Pancreas (tissue), 10 donors: ENCODE results near the gene IL3. TPM values are rescaled to one million over a fixed set of nuclear protein-coding genes. Genes with fewer than 3 reads are reported as not detected.
A peak's percentile ranks its signal among the peaks of the same experiment; 100 is the strongest.

Experiments
- ATAC-seq, 4 donors: fragments of 200-7000 bp; cut with Tn5 transposase; one replicate each; pipeline versions ENCODE4 v1.8.0 to v1.9.1; 2020; ENCODE audit warnings: mild to moderate bottlenecking in 4 of 4, moderate library complexity in 4 of 4
- DNase-seq, 6 donors: peaks; one replicate each; pipeline ENCODE4 v3.0.0-alpha.2; 2020
- FAIRE-seq: peaks from 2 replicates; lab custom pipeline; 2012; peaks lifted over from hg19 to GRCh38; lab: Jason Lieb, UNC
- H3K27ac ChIP-seq, 4 donors: fragments of 200-600 bp; sonication (generic); 1 replicate in 3 of 4; 2 replicates in 1 of 4; pipeline versions ENCODE4 v1.5.0 to v1.8.0; 2020
- H3K27me3 ChIP-seq, 4 donors: fragments of 200-600 bp; one replicate each; pipeline ENCODE4 v1.8.0; 2021
- H3K36me3 ChIP-seq, 3 donors: fragments of 200-600 bp; sonication (generic) in 1 of 3; one replicate each; pipeline versions ENCODE4 v1.5.0 to v1.8.0; 2020 to 2021
- H3K4me1 ChIP-seq, 3 donors: fragments of 200-600 bp; one replicate each; pipeline ENCODE4 v1.8.0; 2021
- H3K4me3 ChIP-seq, 4 donors: fragments of 200-600 bp; sonication (generic) in 2 of 4; one replicate each; pipeline versions ENCODE4 v1.5.0 to v1.8.0; 2020 to 2021
- H3K9me3 ChIP-seq, 4 donors: fragments of 200-600 bp; one replicate each; pipeline ENCODE4 v1.8.0; 2021
- CTCF ChIP-seq, 4 donors: fragments of 200-600 bp; sonication (generic) in 3 of 4; IDR thresholded peaks; one replicate each; pipeline versions ENCODE4 v1.5.0 to v1.8.0; 2021; ENCODE audit warnings: antibody characterized with exemption in 4 of 4
- WGBS, 2 donors: extraction: QIAGEN DNeasy Blood & Tissue Kit; methylation state at CpG; one replicate each; pipeline ENCODE4 v1.1.7; 2013; 5-methylcytosine and 5-hydroxymethylcytosine counted together
- intact Hi-C, 3 donors: fragments of 100-400 bp; cut with DNase I; formaldehyde crosslinking; loops; one replicate each; pipeline versions ENCODE4 v1.11.1 to v1.14.2; 2022
- polyA plus RNA-seq, 2 donors: library from polyadenylated mRNA; stranded (reverse); fragments of 200-250 nt; gene quantifications; one replicate each; pipeline ENCODE4 v1.2.3, GENCODE V29; 2013
- total RNA-seq, 6 donors: library from RNA; stranded (reverse); fragmentation: NEBNext Ultra II Directional in 4 of 6; extraction: Animal tissue kit (Norgen Biotek cat#: 25700) in 4 of 6; gene quantifications; one replicate each; pipeline versions ENCODE4 v1.2.1 to v1.2.4, GENCODE V29; 2021 to 2023
- donor health status: healthy with polysubstance abuse.
- donor health status: DM: no; HTN: no; CAD: no; lungs with moderate emphysema.
- donor health status: DM: no; HTN: no; CAD: no.
- donor health status: control.
- donor health status: control.
- donor health status: Bipolar disorder and iron deficiency.
- donor health status: DM: yes; HTN: yes; CAD: no.
- donor health status: DM: no; HTN: no; CAD: no.
- donor health status: DM: no; HTN: no; CAD: no.
- donor health status: DM: yes; HTN: yes; CAD: no.

Gene IL3
- total and polyA plus RNA-seq, 8 donors = not detected

GRCh38 chr5:132032196-132032595, 28.3 kb upstream of the IL3 start:
- no peaks in the 10 kb centered on the region for H3K36me3 ChIP-seq
- H3K4me1 ChIP-seq = no peaks in the 10 kb centered on the region
- no peaks in the 10 kb centered on the region for H3K9me3 ChIP-seq
- H3K27ac ChIP-seq = no peak overlapping the region
- no peak for TF ChIP-seq CTCF (IDR thresholded peaks at IDR 0.05)
- H3K27me3 ChIP-seq = no peaks in the 10 kb centered on the region
- no peak overlapping the region for H3K4me3 ChIP-seq
- ATAC-seq (no peak), DNase-seq (no peak), FAIRE-seq (no peak)
- intact Hi-C loops = no loop called here

- DNase-seq = no peak
These were observed 27.3 kb upstream of the IL3 start for GRCh38 chr5:132033122-132033521.

GRCh38 chr5:132037353-132037752, 23.1 kb upstream of the IL3 start:
- Histone ChIP-seq H3K4me1 (no peaks in the 10 kb centered on the region), H3K27me3 (no peaks in the 10 kb centered on the region), H3K9me3 (no peaks in the 10 kb centered on the region), H3K4me3 (no peak overlapping the region), H3K27ac (no peak overlapping the region), H3K36me3 (no peaks in the 10 kb centered on the region)
- 41 to 61% methylated on average over 2 of the region's 2 CpGs for WGBS, 2 donors
- ATAC-seq = no peak
- no peak for FAIRE-seq
- no peak for DNase-seq
- TF ChIP-seq CTCF (IDR thresholded peaks at IDR 0.05) = no peak
- intact Hi-C loops = no loop called here

More at GRCh38 chr5:132033122-132033521, 27.3 kb upstream of the IL3 start:
- H3K27ac ChIP-seq = no peak overlapping the region
- H3K36me3 ChIP-seq = no peaks in the 10 kb centered on the region
- no peaks in the 10 kb centered on the region for H3K9me3 ChIP-seq
- H3K4me1 ChIP-seq = no peaks in the 10 kb centered on the region
- H3K4me3 ChIP-seq = no peak overlapping the region
- intact Hi-C loops = no loop called here
- no peaks in the 10 kb centered on the region for H3K27me3 ChIP-seq
- TF ChIP-seq CTCF (IDR thresholded peaks at IDR 0.05) = no peak
- no peak for ATAC-seq
- FAIRE-seq = no peak
- 48 to 61% methylated on average over 4 of the region's 4 CpGs for WGBS, 2 donors

GRCh38 chr5:132044207-132044606, 16.2 kb upstream of the IL3 start:
- H3K36me3 ChIP-seq = no peaks in the 10 kb centered on the region

More at GRCh38 chr5:132044207-132044606, 16.2 kb upstream of the IL3 start:
- no peak overlapping the region for H3K27ac ChIP-seq
- H3K27me3 ChIP-seq = no peaks in the 10 kb centered on the region
- no peaks in the 10 kb centered on the region for H3K9me3 ChIP-seq
- ATAC-seq (peak in 1 of 4 donors; percentile 69), FAIRE-seq (no peak), DNase-seq (peak in 1 of 6 donors; percentile 1)
- intact Hi-C loops = no loop called here
- WGBS, 2 donors = 84 to 87% methylated on average over 10 of the region's 10 CpGs
- no peak overlapping the region for H3K4me3 ChIP-seq
- TF ChIP-seq CTCF (IDR thresholded peaks at IDR 0.05) = no peak
- no peaks in the 10 kb centered on the region for H3K4me1 ChIP-seq
